HG03103 (cell line): Measurements from ENCODE around the gene ACTR8.

ENCODE experiments used
- ATAC-seq: cut with Tn5 transposase; IDR thresholded peaks from one replicate; pipeline ENCODE4 v1.9.1; 2021; ENCODE audit warnings: low read depth; ENCODE audit not compliant: unreplicated experiment

Gene ACTR8

DNA sequence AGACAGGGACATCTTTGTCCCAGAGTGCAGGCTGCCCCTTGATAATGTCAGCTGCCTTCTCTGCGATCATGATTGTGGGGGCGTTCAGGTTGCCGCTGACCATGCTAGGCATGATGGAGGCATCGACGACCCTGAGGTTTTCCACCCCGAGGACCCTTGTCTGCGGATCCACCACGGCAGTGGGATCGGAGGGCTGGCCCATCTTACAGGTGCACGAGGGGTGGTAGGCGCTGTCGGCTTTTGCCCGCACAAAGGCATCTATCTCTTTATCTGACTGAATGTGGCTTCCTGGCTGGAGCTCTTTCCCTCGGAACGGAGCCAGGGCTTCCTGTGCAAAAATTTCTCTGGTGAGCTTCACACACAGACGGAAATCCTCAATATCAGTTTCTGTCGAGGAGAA is 64.1 kb downstream of the ACTR8 start:
- no peak for ATAC-seq

DNA sequence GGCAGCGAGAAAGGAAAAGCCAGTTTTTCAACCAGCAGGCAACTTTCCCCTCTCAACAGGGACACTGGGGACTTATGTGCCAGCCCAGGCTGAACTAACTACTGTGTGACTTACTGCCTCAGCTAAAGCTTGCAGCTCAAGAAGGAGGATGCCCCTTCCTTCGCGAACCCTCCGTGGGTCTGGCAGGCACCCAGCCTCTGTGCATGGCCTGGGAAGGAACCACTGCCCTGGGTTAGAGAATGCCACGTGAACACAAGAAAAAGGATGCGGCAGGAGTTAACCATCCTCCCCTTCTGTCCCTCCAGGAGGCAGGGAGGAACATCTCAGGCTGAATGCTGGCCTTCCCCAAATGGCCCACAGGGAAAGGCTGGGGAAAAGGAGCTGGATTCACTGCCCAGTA is 64.7 kb downstream of the ACTR8 start:
- ATAC-seq, result no peak
